H9 (cell line): Measurements from ENCODE around the gene ATG2A. TPM values are rescaled to one million over a fixed set of nuclear protein-coding genes. Genes with fewer than 3 reads are reported as not detected.

Experiments
- DNase-seq: peaks from one replicate; pipeline ENCODE4 v3.0.0-alpha.2; 2017
- H2AFZ ChIP-seq: one replicate; pipeline ENCODE4 v1.6.1; 2013; ENCODE audit warnings: mild to moderate bottlenecking, low read length, control low read depth, moderate library complexity
- H2AK5ac ChIP-seq: 2 replicates; pipeline ENCODE4 v1.6.1; 2013; ENCODE audit warnings: low read length, control low read depth, mixed read lengths; ENCODE audit not compliant: insufficient read length
- H2BK120ac ChIP-seq: one replicate; pipeline ENCODE4 v1.6.1; 2013; ENCODE audit warnings: low read depth, mild to moderate bottlenecking, low read length, control low read depth, inconsistent platforms; ENCODE audit not compliant: poor library complexity, severe bottlenecking
- H2BK12ac ChIP-seq: 2 replicates; pipeline ENCODE4 v1.6.1; 2013; ENCODE audit warnings: low read length, control low read depth, mixed read lengths, low read depth; ENCODE audit not compliant: insufficient read length
- H2BK15ac ChIP-seq: 2 replicates; pipeline ENCODE4 v1.6.1; 2013; ENCODE audit warnings: low read depth, low read length, control low read depth
- H2BK20ac ChIP-seq: one replicate; pipeline ENCODE4 v1.6.1; 2013; ENCODE audit warnings: low read depth, mild to moderate bottlenecking, low read length, control low read depth, inconsistent platforms; ENCODE audit not compliant: poor library complexity, severe bottlenecking
- H2BK5ac ChIP-seq: 2 replicates; pipeline ENCODE4 v1.6.1; 2013; ENCODE audit warnings: low read length, control low read depth, mixed read lengths; ENCODE audit not compliant: insufficient read length
- H3K14ac ChIP-seq: 2 replicates; pipeline ENCODE4 v1.6.1; 2013; ENCODE audit warnings: low read length, control low read depth; ENCODE audit not compliant: insufficient read depth
- H3K18ac ChIP-seq: 2 replicates; pipeline ENCODE4 v1.6.1; 2013; ENCODE audit warnings: low read depth, mild to moderate bottlenecking, mixed read lengths, low read length, control low read depth; ENCODE audit not compliant: insufficient read length
- H3K23ac ChIP-seq: 2 replicates; pipeline ENCODE4 v1.6.1; 2013; ENCODE audit warnings: low read length, control low read depth, mixed read lengths, low read depth; ENCODE audit not compliant: insufficient read length
- H3K23me2 ChIP-seq: 2 replicates; pipeline ENCODE4 v1.6.1; 2013; ENCODE audit warnings: low read depth, mild to moderate bottlenecking, mixed read lengths, low read length, control low read depth; ENCODE audit not compliant: insufficient read length, poor library complexity, severe bottlenecking
- H3K27ac ChIP-seq: 2 replicates; pipeline ENCODE4 v1.5.1; 2013; ENCODE audit warnings: low read length, control low read depth, mixed read lengths, low read depth; ENCODE audit not compliant: insufficient read length
- H3K27me3 ChIP-seq: 2 replicates; pipeline ENCODE4 v1.6.1; 2013; ENCODE audit warnings: low read length, control low read depth, inconsistent platforms; ENCODE audit not compliant: insufficient read depth
- H3K4ac ChIP-seq: 2 replicates; pipeline ENCODE4 v1.6.1; 2013; ENCODE audit warnings: low read depth, mild to moderate bottlenecking, control low read depth, inconsistent platforms, low read length, moderate library complexity
- H3K4me1 ChIP-seq: 2 replicates; pipeline ENCODE4 v1.6.1; 2013; ENCODE audit warnings: low read length, control low read depth, inconsistent platforms; ENCODE audit not compliant: insufficient read depth
- H3K4me2 ChIP-seq: 2 replicates; pipeline ENCODE4 v1.6.1; 2013; ENCODE audit warnings: low read length, control low read depth, mixed read lengths; ENCODE audit not compliant: insufficient read length, insufficient read depth
- H3K56ac ChIP-seq: 2 replicates; pipeline ENCODE4 v1.6.1; 2013; ENCODE audit warnings: low read depth, mild to moderate bottlenecking, mixed read lengths, low read length, control low read depth; ENCODE audit not compliant: insufficient read length
- H3K79me1 ChIP-seq: 2 replicates; pipeline ENCODE4 v1.6.1; 2013; ENCODE audit warnings: low read depth, mild to moderate bottlenecking, moderate library complexity, low read length, control low read depth, inconsistent platforms; ENCODE audit not compliant: insufficient read depth, poor library complexity, severe bottlenecking
- H3K79me2 ChIP-seq: 2 replicates; pipeline ENCODE4 v1.6.1; 2013; ENCODE audit warnings: low read length, control low read depth, inconsistent platforms; ENCODE audit not compliant: insufficient read depth
- H3K9ac ChIP-seq: 2 replicates; pipeline ENCODE4 v1.6.1; 2013; ENCODE audit warnings: low read length, control low read depth, mixed read lengths; ENCODE audit not compliant: insufficient read length; ENCODE audit errors: extremely low read depth
- H3K9me3 ChIP-seq: one replicate; pipeline ENCODE4 v1.6.1; 2013; ENCODE audit warnings: low read depth, low read length, inconsistent platforms; ENCODE audit not compliant: control insufficient read depth
- H3T11ph ChIP-seq: one replicate; pipeline ENCODE4 v1.6.1; 2013; ENCODE audit warnings: mild to moderate bottlenecking, low read length, control low read depth, inconsistent platforms
- H4K20me1 ChIP-seq: one replicate; pipeline ENCODE4 v1.6.1; 2013; ENCODE audit not compliant: control insufficient read depth, insufficient read length, insufficient read depth
- H4K5ac ChIP-seq: 2 replicates; pipeline ENCODE4 v1.6.1; 2013; ENCODE audit warnings: low read depth, mild to moderate bottlenecking, mixed read lengths, low read length, control low read depth; ENCODE audit not compliant: insufficient read length
- H4K8ac ChIP-seq: replicated peaks from 2 replicates; pipeline ENCODE4 v1.6.1; 2013; ENCODE audit warnings: low read length, control low read depth, mixed read lengths, low read depth; ENCODE audit not compliant: insufficient read length
- H4K91ac ChIP-seq: 2 replicates; pipeline ENCODE4 v1.6.1; 2013; ENCODE audit warnings: low read depth, mild to moderate bottlenecking, moderate library complexity, mixed read lengths, low read length, control low read depth; ENCODE audit not compliant: insufficient read length
- H3K27ac Mint-ChIP-seq, 3 experiments: 2 replicates in 2 of 3; 3 replicates in 1 of 3; pipeline ENCODE4 v1.8.0; 2020 to 2021; ENCODE audit warnings: mixed read lengths in 3 of 3, mild to moderate bottlenecking in 1 of 3, moderate library complexity in 1 of 3
- H3K27me3 Mint-ChIP-seq: 2 replicates; pipeline ENCODE4 v1.8.0; 2021; ENCODE audit warnings: low read depth, mild to moderate bottlenecking, moderate library complexity, mixed read lengths
- H3K36me3 Mint-ChIP-seq, 3 experiments: 2 replicates in 2 of 3; 3 replicates in 1 of 3; pipeline ENCODE4 v1.8.0; 2020 to 2021; ENCODE audit warnings: low read depth in 3 of 3, mixed read lengths in 3 of 3; ENCODE audit not compliant: insufficient read depth in 1 of 3
- H3K4me1 Mint-ChIP-seq, 2 experiments: 2 replicates each; pipeline ENCODE4 v1.8.0; 2020; ENCODE audit warnings: mixed read lengths in 2 of 2
- H3K4me3 Mint-ChIP-seq, 2 experiments: 2 replicates in 1 of 2; 3 replicates in 1 of 2; pipeline ENCODE4 v1.8.0; 2020 to 2021; ENCODE audit warnings: mild to moderate bottlenecking in 2 of 2, mixed read lengths in 2 of 2, moderate library complexity in 1 of 2
- H3K9me3 Mint-ChIP-seq, 2 experiments: 2 replicates in 1 of 2; 3 replicates in 1 of 2; pipeline ENCODE4 v1.8.0; 2020; ENCODE audit warnings: mild to moderate bottlenecking in 2 of 2, mixed read lengths in 2 of 2, moderate library complexity in 1 of 2
- CTCF ChIP-seq: fragments of 200-600 bp; sonication (generic); conservative IDR thresholded peaks from 3 replicates; pipeline ENCODE4 v1.8.0; 2021; ENCODE audit warnings: antibody characterized with exemption, mild to moderate bottlenecking
- WGBS: extraction: QIAGEN DNeasy Blood & Tissue Kit; methylation state at CpG from one replicate; pipeline ENCODE4 v1.1.7; 2013; ENCODE audit warnings: missing lambda C conversion rate, low lambda C conversion rate, mixed read lengths; ENCODE audit not compliant: insufficient read length; ENCODE audit errors: extremely low coverage; 5-methylcytosine and 5-hydroxymethylcytosine counted together
- total RNA-seq: library from RNA; stranded (reverse); gene quantifications from 2 replicates; pipeline ENCODE4 v1.2.1, GENCODE V29; 2021

The ATG2A gene
- total RNA-seq, 1 experiment from 2014 or later, result 21.3 TPM

- H3K4me1 ChIP-seq, result no peaks in the 10 kb centered on the region; the same call in 1 of the 2 replicates
- H3K27ac Mint-ChIP-seq, result no peak overlapping the region; a peak in 1 of 7 replicates
- no peaks in the 10 kb centered on the region for H3K27me3 ChIP-seq
- H3K23ac ChIP-seq, result no peak overlapping the region
- no peak for DNase-seq
- no peak overlapping the region for H3K14ac ChIP-seq
- H2BK12ac ChIP-seq, result no peak overlapping the region
- no CpG with 5 or more reads among the region's 14 CpGs for WGBS
- H2BK120ac ChIP-seq, result no peak overlapping the region
- no peaks in the 10 kb centered on the region; a peak in 1 of 5 replicates for H3K9me3 Mint-ChIP-seq
- no peak overlapping the region for H3K4me2 ChIP-seq
- no peaks in the 10 kb centered on the region for H4K20me1 ChIP-seq
- peaks cover 0 to 2% (median 0%) of the 10 kb centered on the region in 3 experiments; a peak in 1 of 7 replicates for H3K36me3 Mint-ChIP-seq
- no peak overlapping the region for H3K27ac ChIP-seq
- no peak for TF ChIP-seq CTCF
- H3T11ph ChIP-seq, result no peak overlapping the region
- no peak overlapping the region for H4K8ac ChIP-seq
- no peak overlapping the region for H4K5ac ChIP-seq
- H4K91ac ChIP-seq, result no peak overlapping the region
- no peak overlapping the region for H3K18ac ChIP-seq
- H3K27me3 Mint-ChIP-seq, result peaks cover 12% of the 10 kb centered on the region
- no peak overlapping the region for H2BK20ac ChIP-seq
- H3K4ac ChIP-seq, result no peak overlapping the region
- no peak overlapping the region for H2AK5ac ChIP-seq
- H3K9me3 ChIP-seq, result no peaks in the 10 kb centered on the region
- no peaks in the 10 kb centered on the region for H3K79me2 ChIP-seq
- H2BK5ac ChIP-seq, result no peak overlapping the region
- H3K23me2 ChIP-seq, result peaks cover 19% of the 10 kb centered on the region
- peak overlapping the region; percentile 22 to 96; a peak in 4 of 5 replicates for H3K4me3 Mint-ChIP-seq
- H3K56ac ChIP-seq, result no peak overlapping the region
- H3K9ac ChIP-seq, result no peak overlapping the region
- no peak overlapping the region for H2BK15ac ChIP-seq
- H3K79me1 ChIP-seq, result no peaks in the 10 kb centered on the region
- H2AFZ ChIP-seq, result no peak overlapping the region
- peaks cover 23 to 26% of the 10 kb centered on the region in 2 experiments for H3K4me1 Mint-ChIP-seq
These were observed 36.6 kb downstream of the ATG2A start for GRCh38 chr11:64880240-64881001.
